HEK293 (cell line): ENCODE data around the gene MYBBP1A.

ENCODE experiments used
- TCF7L2 ChIP-seq: IDR thresholded peaks from 2 replicates; pipeline ENCODE4 v1.6.1; 2011; ENCODE audit warnings: low read depth, mild to moderate bottlenecking, inconsistent platforms, low read length, moderate library complexity, borderline replicate concordance
- YY2 ChIP-seq: fragments of 450-650 bp; formaldehyde crosslinking; IDR thresholded peaks from 2 replicates; pipeline ENCODE4 v1.5.1; 2016; ENCODE audit warnings: missing biosample characterization, missing genetic modification characterization
- ZBTB11 ChIP-seq: fragments of 450-650 bp; formaldehyde crosslinking; conservative IDR thresholded peaks from 2 replicates; pipeline ENCODE4 v1.5.1; 2016; ENCODE audit warnings: low read depth, missing biosample characterization, missing genetic modification characterization
- ZNF311 ChIP-seq: fragments of 450-650 bp; formaldehyde crosslinking; IDR thresholded peaks from 2 replicates; pipeline ENCODE4 v1.5.1; 2017; ENCODE audit warnings: missing biosample characterization, missing genetic modification characterization, borderline replicate concordance
- ZNF426 ChIP-seq: fragments of 450-650 bp; formaldehyde crosslinking; IDR thresholded peaks from 2 replicates; pipeline ENCODE4 v1.5.1; 2017; ENCODE audit warnings: missing biosample characterization, missing genetic modification characterization, mild to moderate bottlenecking, inconsistent platforms, moderate library complexity
- ZNF48 ChIP-seq: fragments of 450-650 bp; formaldehyde crosslinking; IDR thresholded peaks from 2 replicates; pipeline ENCODE4 v1.5.1; 2016; ENCODE audit warnings: missing biosample characterization, missing genetic modification characterization
- ZNF529 ChIP-seq: fragments of 450-650 bp; formaldehyde crosslinking; IDR thresholded peaks from 2 replicates; pipeline ENCODE4 v1.5.1; 2017; ENCODE audit warnings: missing genetic modification characterization, missing biosample characterization; ENCODE audit not compliant: insufficient replicate concordance
- ZNF555 ChIP-seq: fragments of 450-650 bp; formaldehyde crosslinking; conservative IDR thresholded peaks from 2 replicates; pipeline ENCODE4 v1.5.1; 2017; ENCODE audit warnings: missing biosample characterization, mild to moderate bottlenecking, missing genetic modification characterization, inconsistent platforms
- TF ChIP-seq, protein P1 (sequence below): fragments of 450-650 bp; formaldehyde crosslinking; IDR thresholded peaks from 2 replicates; pipeline ENCODE4 v1.5.1; 2016; ENCODE audit warnings: missing biosample characterization, missing genetic modification characterization
- TF ChIP-seq, protein P2 (sequence below): sonication (generic); formaldehyde crosslinking; IDR thresholded peaks from 2 replicates; pipeline ENCODE4 v1.8.1; 2022; ENCODE audit warnings: mild to moderate bottlenecking, moderate library complexity, missing genetic modification reagents

GRCh38 chr17:4560837-4561256, 5.7 kb upstream of the MYBBP1A start:
- TF ChIP-seq ZNF311 (tag by site-specific recombination) (no peak), YY2 (tag by site-specific recombination) (no peak), TCF7L2 (no peak), ZNF48 (tag by site-specific recombination) (no peak), ZBTB11 (no peak), ZNF555 (tag by site-specific recombination) (no peak), ZNF426 (tag by site-specific recombination) (no peak), ZNF529 (tag by site-specific recombination) (no peak)
- TF ChIP-seq, protein P1, sequence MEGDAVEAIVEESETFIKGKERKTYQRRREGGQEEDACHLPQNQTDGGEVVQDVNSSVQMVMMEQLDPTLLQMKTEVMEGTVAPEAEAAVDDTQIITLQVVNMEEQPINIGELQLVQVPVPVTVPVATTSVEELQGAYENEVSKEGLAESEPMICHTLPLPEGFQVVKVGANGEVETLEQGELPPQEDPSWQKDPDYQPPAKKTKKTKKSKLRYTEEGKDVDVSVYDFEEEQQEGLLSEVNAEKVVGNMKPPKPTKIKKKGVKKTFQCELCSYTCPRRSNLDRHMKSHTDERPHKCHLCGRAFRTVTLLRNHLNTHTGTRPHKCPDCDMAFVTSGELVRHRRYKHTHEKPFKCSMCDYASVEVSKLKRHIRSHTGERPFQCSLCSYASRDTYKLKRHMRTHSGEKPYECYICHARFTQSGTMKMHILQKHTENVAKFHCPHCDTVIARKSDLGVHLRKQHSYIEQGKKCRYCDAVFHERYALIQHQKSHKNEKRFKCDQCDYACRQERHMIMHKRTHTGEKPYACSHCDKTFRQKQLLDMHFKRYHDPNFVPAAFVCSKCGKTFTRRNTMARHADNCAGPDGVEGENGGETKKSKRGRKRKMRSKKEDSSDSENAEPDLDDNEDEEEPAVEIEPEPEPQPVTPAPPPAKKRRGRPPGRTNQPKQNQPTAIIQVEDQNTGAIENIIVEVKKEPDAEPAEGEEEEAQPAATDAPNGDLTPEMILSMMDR = no peak
- TF ChIP-seq, protein P2, sequence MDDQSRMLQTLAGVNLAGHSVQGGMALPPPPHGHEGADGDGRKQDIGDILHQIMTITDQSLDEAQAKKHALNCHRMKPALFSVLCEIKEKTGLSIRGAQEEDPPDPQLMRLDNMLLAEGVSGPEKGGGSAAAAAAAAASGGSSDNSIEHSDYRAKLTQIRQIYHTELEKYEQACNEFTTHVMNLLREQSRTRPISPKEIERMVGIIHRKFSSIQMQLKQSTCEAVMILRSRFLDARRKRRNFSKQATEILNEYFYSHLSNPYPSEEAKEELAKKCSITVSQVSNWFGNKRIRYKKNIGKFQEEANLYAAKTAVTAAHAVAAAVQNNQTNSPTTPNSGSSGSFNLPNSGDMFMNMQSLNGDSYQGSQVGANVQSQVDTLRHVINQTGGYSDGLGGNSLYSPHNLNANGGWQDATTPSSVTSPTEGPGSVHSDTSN (CRISPR knock-in tag) = no peak
